Esophagus mucosa (tissue), 1 donor: ENCODE results near the gene KANSL1. TPM values are rescaled to one million over a fixed set of nuclear protein-coding genes. Genes with fewer than 3 reads are reported as not detected.
"Not testable (repeated sequence)": the region's sequence is repeated elsewhere in the genome, so short reads cannot be mapped to it uniquely, and the experiment has no call there.

Source experiments
- ATAC-seq: fragments of 200-7000 bp; cut with Tn5 transposase; one replicate; pipeline ENCODE4 v1.9.1; 2020
- total RNA-seq: library from RNA; stranded (reverse); gene quantifications from one replicate; pipeline ENCODE4 v1.2.4, GENCODE V29; 2023
- donor health status: DM: yes; HTN: yes; CAD: no.

The KANSL1 gene
- total RNA-seq, 1 donor from 2014 or later, result 56.2 TPM

- no peak for ATAC-seq
These were observed 57.2 kb downstream of the KANSL1 start for GRCh38 chr17:46135879-46136563.

GRCh38 chr17:46135126-46135812, 58.0 kb downstream of the KANSL1 start:
- ATAC-seq, result no peak

GRCh38 chr17:46129302-46129701, 63.9 kb downstream of the KANSL1 start:
- no peak for ATAC-seq

GRCh38 chr17:46128453-46128852, 64.8 kb downstream of the KANSL1 start:
- ATAC-seq, result no peak

- ATAC-seq, result no peak
These were observed 65.7 kb downstream of the KANSL1 start for GRCh38 chr17:46127524-46127923.

GRCh38 chr17:46126840-46127239, 66.4 kb downstream of the KANSL1 start:
- no peak for ATAC-seq

GRCh38 chr17:46125831-46126230, 67.4 kb downstream of the KANSL1 start:
- ATAC-seq, result no peak

- ATAC-seq, result peak; percentile 32
These were observed 68.3 kb downstream of the KANSL1 start for GRCh38 chr17:46124695-46125592.

- ATAC-seq, result no peak
These were observed 69.6 kb downstream of the KANSL1 start for GRCh38 chr17:46123607-46124006.

- ATAC-seq, result no peak
These were observed 70.8 kb downstream of the KANSL1 start for GRCh38 chr17:46122486-46122871.

- no peak for ATAC-seq
These were observed 71.3 kb downstream of the KANSL1 start for GRCh38 chr17:46121841-46122485.

GRCh38 chr17:46121165-46121764, 72.0 kb downstream of the KANSL1 start:
- ATAC-seq, result peak; percentile 25

- ATAC-seq, result no peak
These were observed 72.7 kb downstream of the KANSL1 start for GRCh38 chr17:46120537-46120936.

- no peak for ATAC-seq
These were observed 73.2 kb downstream of the KANSL1 start for GRCh38 chr17:46120078-46120477.

GRCh38 chr17:46118964-46119363, 74.3 kb downstream of the KANSL1 start:
- ATAC-seq, result no peak

- no peak for ATAC-seq
These were observed 75.2 kb downstream of the KANSL1 start for GRCh38 chr17:46117850-46118696.

GRCh38 chr17:46117117-46117516, 76.1 kb downstream of the KANSL1 start:
- no peak for ATAC-seq

- no peak for ATAC-seq
These were observed 77.5 kb downstream of the KANSL1 start for GRCh38 chr17:46115699-46116098.

- ATAC-seq, result not testable (repeated sequence)
These were observed 82.0 kb downstream of the KANSL1 start for GRCh38 chr17:46111236-46111635.

- ATAC-seq, result no peak
These were observed 83.0 kb downstream of the KANSL1 start for GRCh38 chr17:46110219-46110618.

GRCh38 chr17:46109603-46110189, 83.5 kb downstream of the KANSL1 start:
- no peak for ATAC-seq
